GM10248 (cell line): Measurements from ENCODE around the gene ASB1.

Source experiments
- CTCF ChIA-PET: fragments of 300-600 bp; sonication (Branson Sonifier 250); formaldehyde crosslinking; extraction: SDS; loops from one replicate; lab custom pipeline; 2021; ENCODE audit warnings: antibody characterized with exemption; lab: Yijun Ruan, JAX
- POLR2A ChIA-PET: fragments of 350-650 bp; sonication (Branson Sonifier 250); formaldehyde crosslinking; extraction: SDS; loops from one replicate; lab custom pipeline; 2020; ENCODE audit warnings: antibody characterized with exemption; lab: Yijun Ruan, JAX
- DNase-seq: peaks from one replicate; pipeline ENCODE4 v3.0.0; 2012; ENCODE audit errors: extremely low spot score
- CTCF ChIP-seq: IDR thresholded peaks from 2 replicates; pipeline ENCODE4 v1.5.1; 2012; ENCODE audit warnings: mild to moderate bottlenecking, low read depth; ENCODE audit errors: extremely low read depth, missing control alignments, control extremely low read depth

Gene ASB1

GRCh38 chr2:238389988-238390589 is 36.6 kb upstream of the ASB1 start:
- ChIA-PET POLR2A (no interaction called here), CTCF (interaction anchor here (1.3 kb wide), 1 partner anchor 20 kb away, joined by 3 read pairs; no protein-coding TSS in a partner anchor)
- no peak for DNase-seq
- no peak for TF ChIP-seq CTCF

- DNase-seq, result no peak
- POLR2A ChIA-PET, result no interaction called here
- CTCF ChIA-PET, result interaction anchor here (1.1 kb wide), 1 partner anchor 20 kb away, joined by 5 read pairs; no protein-coding TSS in a partner anchor
- TF ChIP-seq CTCF, result no peak
These were observed 35.6 kb upstream of the ASB1 start for GRCh38 chr2:238391042-238391689.

GRCh38 chr2:238396663-238397062 is 30.1 kb upstream of the ASB1 start:
- no peak for TF ChIP-seq CTCF
- CTCF ChIA-PET, result interaction anchor here (1.0 to 1.1 kb wide), 2 partner anchors 9 to 27 kb away, joined by 3 to 4 read pairs; no protein-coding TSS in a partner anchor
- DNase-seq, result no peak
- POLR2A ChIA-PET, result no interaction called here

- DNase-seq, result no peak
- ChIA-PET CTCF (interaction anchor here (1.0 kb wide), 1 partner anchor 28 kb away, joined by 3 read pairs; no protein-coding TSS in a partner anchor), POLR2A (no interaction called here)
- TF ChIP-seq CTCF, result no peak
These were observed 29.4 kb upstream of the ASB1 start for GRCh38 chr2:238397356-238397755.

GRCh38 chr2:238398577-238398976 is 28.1 kb upstream of the ASB1 start:
- no peak for TF ChIP-seq CTCF
- ChIA-PET POLR2A (no interaction called here), CTCF (no interaction called here)
- DNase-seq, result no peak

- POLR2A ChIA-PET, result no interaction called here
- TF ChIP-seq CTCF, result no peak
- DNase-seq, result no peak
- CTCF ChIA-PET, result no interaction called here
These were observed 27.6 kb upstream of the ASB1 start for GRCh38 chr2:238399094-238399493.
